Measurements from ENCODE around the gene LYST. TPM values are rescaled to one million over a fixed set of nuclear protein-coding genes. Genes with fewer than 3 reads are reported as not detected.
"Not testable (repeated sequence)": the region's sequence is repeated elsewhere in the genome, so short reads cannot be mapped to it uniquely, and the experiment has no call there.

LYST gene
- total and polyA plus RNA-seq, 10 donors: 9.0 to 169 (median 98.1) TPM

GRCh38 chr1:235757587-235758096, 109.1 kb downstream of the LYST start:
- intact Hi-C loops (cut with DNase I; ENCODE audit: low total_unique reads): no loop called here
- TF ChIP-seq CTCF (IDR thresholded peaks at IDR 0.05 in 8 of 11, conservative IDR thresholded peaks at IDR 0.05 in 3 of 11) (no peak), POLR2AphosphoS5 (IDR thresholded peaks at IDR 0.05) (no peak), POLR2A (IDR thresholded peaks at IDR 0.05) (no peak)
- no peaks in the 10 kb centered on the region for H3K4me1 ChIP-seq
- no peaks in the 10 kb centered on the region for H3K9me3 ChIP-seq
- no peak overlapping the region for H3K27ac ChIP-seq
- H3K4me3 ChIP-seq: no peak overlapping the region
- no peaks in the 10 kb centered on the region for H3K27me3 ChIP-seq (replicated peaks in 1 of 7)
- DNase-seq: no peak
- peaks cover 0 to 100% (median 71%) of the 10 kb centered on the region in 6 donors for H3K36me3 ChIP-seq

DNA sequence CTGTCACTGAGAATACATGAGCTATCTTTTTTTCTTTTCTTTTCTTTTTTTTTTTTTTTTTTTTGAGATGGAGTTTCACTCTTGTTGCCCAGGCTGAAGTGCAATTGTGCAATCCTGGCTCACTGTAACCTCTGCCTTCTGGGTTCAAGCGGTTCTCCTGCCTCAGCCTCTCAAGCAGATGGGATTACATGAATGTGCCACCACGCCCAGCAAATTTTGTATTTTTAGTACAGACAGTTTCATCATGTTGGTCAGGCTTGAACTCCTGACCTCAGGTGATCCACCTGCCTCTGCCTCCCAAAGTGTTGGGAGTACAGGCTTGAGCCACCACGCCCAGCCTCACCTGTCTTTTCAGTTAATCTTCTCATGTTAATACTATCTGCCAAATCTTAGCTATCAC, 112.5 kb downstream of the LYST start:
- H3K4me1 ChIP-seq; H3K4me3 ChIP-seq; DNase-seq; H3K9me3 ChIP-seq; H3K27me3 ChIP-seq (replicated peaks in 1 of 7); H3K27ac ChIP-seq; intact Hi-C loops (cut with DNase I; ENCODE audit: low total_unique reads): not testable (repeated sequence)
- peaks cover 0 to 100% (median 70%) of the 10 kb centered on the region in 6 donors for H3K36me3 ChIP-seq
- WGBS, 5 donors: 69 to 93% (median 83%) methylated on average over 3 of the region's 3 CpGs

DNA sequence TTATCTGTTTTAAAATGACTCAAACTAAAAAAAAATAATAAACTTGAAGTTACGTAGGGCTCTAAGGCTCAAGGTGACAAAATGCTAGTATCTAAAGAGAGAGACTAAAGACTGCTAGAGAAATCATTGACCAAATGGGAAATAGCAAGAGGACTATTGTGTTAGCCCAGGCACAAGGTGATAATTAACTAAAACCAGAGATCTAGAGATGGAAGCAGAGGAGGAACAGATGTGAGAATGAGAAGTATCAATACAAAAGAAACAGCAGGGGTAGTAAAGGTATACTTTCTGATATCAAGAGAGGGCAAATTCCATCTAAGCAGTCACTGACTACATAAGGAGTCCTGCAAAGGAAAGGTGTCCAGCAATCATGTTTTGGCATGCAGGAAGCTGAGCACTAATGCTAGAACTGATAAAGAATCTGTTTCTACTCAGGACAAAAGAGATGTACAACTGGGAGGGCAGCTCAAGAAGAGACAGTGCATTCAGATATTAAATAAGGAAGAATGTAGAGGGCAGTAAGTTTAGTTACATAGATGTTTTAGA, 116.9 kb downstream of the LYST start:
- Histone ChIP-seq H3K4me1 (peaks cover 0 to 10% (median 0%) of the 10 kb centered on the region in 6 donors), H3K4me3 (no peak overlapping the region), H3K27ac (no peak overlapping the region), H3K27me3 (replicated peaks in 1 of 7) (no peaks in the 10 kb centered on the region), H3K9me3 (no peaks in the 10 kb centered on the region), H3K36me3 (peaks cover 0 to 100% (median 66%) of the 10 kb centered on the region in 6 donors)
- no peak for DNase-seq
- TF ChIP-seq CTCF (IDR thresholded peaks at IDR 0.05 in 8 of 11, conservative IDR thresholded peaks at IDR 0.05 in 3 of 11): no peak
- TF ChIP-seq POLR2AphosphoS5 (IDR thresholded peaks at IDR 0.05): no peak
- WGBS, 5 donors: 87 to 96% (median 93%) methylated on average over 1 of the region's 1 CpG
- intact Hi-C loops (cut with DNase I; ENCODE audit: low total_unique reads): no loop called here

DNA sequence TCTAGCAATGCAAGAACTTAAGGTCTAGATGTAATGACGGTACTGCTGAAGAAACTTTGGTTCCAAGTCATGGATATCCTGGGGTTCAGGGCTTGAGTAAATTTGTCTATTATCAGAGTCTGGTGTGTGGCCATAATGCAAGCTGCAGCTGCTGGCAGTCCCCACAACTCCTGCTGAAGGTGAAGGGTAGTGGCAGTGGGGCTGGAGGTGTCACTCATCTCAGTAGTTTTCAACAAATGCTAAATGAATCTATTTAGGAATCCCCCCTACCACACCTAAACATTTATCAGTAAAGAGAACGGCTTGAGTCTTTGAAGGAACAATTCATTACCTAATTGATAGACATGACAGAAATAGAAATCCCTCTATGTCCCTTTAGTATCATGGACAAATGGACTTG, 118.0 kb downstream of the LYST start:
- intact Hi-C loops (cut with DNase I; ENCODE audit: low total_unique reads): no loop called here
- DNase-seq: no peak
- Histone ChIP-seq H3K4me3 (no peak overlapping the region), H3K27me3 (replicated peaks in 1 of 7) (no peaks in the 10 kb centered on the region), H3K9me3 (no peaks in the 10 kb centered on the region), H3K27ac (no peak overlapping the region), H3K36me3 (peaks cover 0 to 100% (median 64%) of the 10 kb centered on the region in 6 donors), H3K4me1 (peaks cover 0 to 10% (median 0%) of the 10 kb centered on the region in 6 donors)
- WGBS, 5 donors: 71 to 92% (median 85%) methylated on average over 2 of the region's 2 CpGs
- TF ChIP-seq POLR2A (IDR thresholded peaks at IDR 0.05) (no peak), POLR2AphosphoS5 (IDR thresholded peaks at IDR 0.05) (no peak), CTCF (IDR thresholded peaks at IDR 0.05 in 8 of 11, conservative IDR thresholded peaks at IDR 0.05 in 3 of 11) (no peak)

Data from spleen (tissue), 11 donors.